PC-9 (cell line): ENCODE data around the gene CLIP1. TPM values are rescaled to one million over a fixed set of nuclear protein-coding genes. Genes with fewer than 3 reads are reported as not detected.

Experiments
- BruUV-seq: library from RNA; stranded (reverse); fragments of 400-500 nt; replicated peaks from 2 replicates; lab custom pipeline; 2021; lab: Mats Ljungman, UMichigan
- CTCF ChIA-PET: fragments of 300-600 bp; sonication (Branson Sonifier 250); formaldehyde crosslinking; loops from one replicate; lab custom pipeline; 2022; ENCODE audit warnings: antibody characterized with exemption; lab: Charles Lee
- POLR2A ChIA-PET: fragments of 300-600 bp; sonication (Branson Sonifier 250); formaldehyde crosslinking; loops from one replicate; lab custom pipeline; 2022; ENCODE audit warnings: antibody characterized with exemption; ENCODE audit not compliant: unreplicated experiment; lab: Charles Lee
- DNase-seq, 2 experiments: peaks; one replicate each; pipeline versions ENCODE4 v3.0.0 to v3.0.0-alpha.2; 2015 to 2022; ENCODE audit warnings: mixed read lengths in 1 of 2
- H2AFZ ChIP-seq: fragments of 200-600 bp; sonication (generic); 2 replicates; pipeline ENCODE4 v1.8.1; 2017; ENCODE audit warnings: antibody characterized with exemption
- H3F3A ChIP-seq: fragments of 200-600 bp; sonication (generic); 2 replicates; pipeline ENCODE4 v1.8.1; 2017; ENCODE audit warnings: antibody characterized with exemption, mild to moderate bottlenecking, low read depth; ENCODE audit not compliant: insufficient read depth
- H3K27ac ChIP-seq: fragments of 200-600 bp; sonication (generic); 2 replicates; pipeline ENCODE4 v1.6.1; 2016; ENCODE audit warnings: mixed run types
- H3K27me3 ChIP-seq: fragments of 200-600 bp; sonication (generic); 2 replicates; pipeline ENCODE4 v1.6.1; 2016; ENCODE audit warnings: low read depth, mixed run types; ENCODE audit not compliant: insufficient read depth
- H3K36me3 ChIP-seq: fragments of 200-600 bp; sonication (generic); 2 replicates; pipeline ENCODE4 v1.6.1; 2016; ENCODE audit warnings: low read depth, mixed run types
- H3K4me1 ChIP-seq: fragments of 200-600 bp; sonication (generic); replicated peaks from 2 replicates; pipeline ENCODE4 v1.6.1; 2016; ENCODE audit warnings: mixed run types; ENCODE audit not compliant: insufficient read depth
- H3K4me2 ChIP-seq: fragments of 200-600 bp; sonication (generic); 2 replicates; pipeline ENCODE4 v1.6.1; 2017; ENCODE audit warnings: mixed run types
- H3K4me3 ChIP-seq: fragments of 200-600 bp; sonication (generic); 2 replicates; pipeline ENCODE4 v1.6.1; 2016; ENCODE audit warnings: mixed run types
- H3K79me2 ChIP-seq: fragments of 200-600 bp; sonication (generic); 2 replicates; pipeline ENCODE4 v1.6.1; 2017; ENCODE audit warnings: low read depth, mixed run types
- H3K9me2 ChIP-seq: fragments of 200-600 bp; sonication (generic); 2 replicates; pipeline ENCODE4 v1.8.1; 2017; ENCODE audit warnings: mild to moderate bottlenecking; ENCODE audit not compliant: insufficient read depth
- H3K9me3 ChIP-seq: fragments of 200-600 bp; sonication (generic); 2 replicates; pipeline ENCODE4 v1.8.1; 2016; ENCODE audit warnings: low read depth; ENCODE audit not compliant: insufficient read depth
- H4K20me1 ChIP-seq: fragments of 200-600 bp; sonication (generic); 2 replicates; pipeline ENCODE4 v1.8.1; 2017; ENCODE audit not compliant: insufficient read depth
- CTCF ChIP-seq: fragments of 200-600 bp; sonication (generic); conservative IDR thresholded peaks from 2 replicates; pipeline ENCODE4 v1.6.1; 2017; ENCODE audit warnings: mixed run types, antibody characterized with exemption, mild to moderate bottlenecking, moderate library complexity
- EZH2 ChIP-seq: fragments of 200-600 bp; sonication (generic); IDR thresholded peaks from 2 replicates; pipeline ENCODE4 v1.8.0; 2017; ENCODE audit warnings: antibody characterized with exemption, low read depth
- intact Hi-C: fragments of 100-400 bp; cut with micrococcal nuclease; formaldehyde crosslinking; loops from one replicate; pipeline ENCODE4 v1.10.0; 2022; ENCODE audit not compliant: unreplicated experiment
- total RNA-seq: library from RNA; stranded (reverse); gene quantifications from 2 replicates; pipeline ENCODE4 v1.2.3, GENCODE V29; 2021

CLIP1 gene
- total RNA-seq, 1 experiment from 2014 or later = 86.9 TPM

DNA sequence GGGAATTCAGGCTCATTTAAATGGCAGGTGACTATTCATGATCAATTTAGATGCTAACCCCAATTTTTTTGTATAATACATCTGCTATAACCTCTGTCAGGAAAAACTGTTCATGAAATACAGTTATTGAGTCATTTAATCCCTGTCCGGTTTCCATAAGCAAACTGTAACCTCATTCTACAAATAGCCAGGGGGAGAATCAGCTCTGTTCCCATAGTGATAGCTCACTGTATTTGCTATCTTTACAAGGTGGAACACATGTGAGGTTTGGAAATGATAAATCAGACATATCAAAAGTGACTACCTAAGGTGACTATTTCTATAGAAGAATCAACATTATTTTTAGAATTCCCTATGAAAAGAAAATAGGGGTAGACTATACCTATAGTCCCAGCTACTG is 117.5 kb downstream of the CLIP1 start:
- no peaks in the 10 kb centered on the region for H3K27me3 ChIP-seq
- H3K9me3 ChIP-seq = no peaks in the 10 kb centered on the region
- H3K4me3 ChIP-seq = no peak overlapping the region
- no peak for TF ChIP-seq EZH2
- peak in 1 of 2 experiments; percentile 58 for DNase-seq
- H2AFZ ChIP-seq = no peak overlapping the region
- H3K79me2 ChIP-seq = no peaks in the 10 kb centered on the region
- intact Hi-C loops = no loop called here
- no peaks in the 10 kb centered on the region for H3K9me2 ChIP-seq
- ChIA-PET CTCF (no interaction called here), POLR2A (no interaction called here)
- BruUV-seq = no TSS peak
- peaks cover 4% of the 10 kb centered on the region; the same call in 1 of the 2 replicates for H3F3A ChIP-seq
- H3K27ac ChIP-seq = no peak overlapping the region
- H4K20me1 ChIP-seq = 0 out of 2 replicates have a peak, but pooled peaks cover 9% of the 10 kb centered on the region
- no peaks in the 10 kb centered on the region for H3K4me1 ChIP-seq
- H3K36me3 ChIP-seq = peaks cover 6% of the 10 kb centered on the region; the same call in 1 of the 2 replicates
- H3K4me2 ChIP-seq = no peak overlapping the region

- ChIA-PET CTCF (interaction anchor here (0.6 kb wide), 1 partner anchor 27 kb away, joined by 5 read pairs; no protein-coding TSS in a partner anchor), POLR2A (no interaction called here)
- Histone ChIP-seq H2AFZ (no peak overlapping the region), H3K79me2 (no peaks in the 10 kb centered on the region), H3K4me3 (no peak overlapping the region), H3K9me2 (no peaks in the 10 kb centered on the region), H3K4me1 (no peaks in the 10 kb centered on the region), H3K27ac (no peak overlapping the region), H3K9me3 (no peaks in the 10 kb centered on the region), H3F3A (peaks cover 4% of the 10 kb centered on the region; the same call in 1 of the 2 replicates), H3K27me3 (no peaks in the 10 kb centered on the region), H3K4me2 (no peak overlapping the region), H3K36me3 (no peaks in the 10 kb centered on the region), H4K20me1 (0 out of 2 replicates have a peak, but pooled peaks cover 9% of the 10 kb centered on the region)
- no peak for DNase-seq
- TF ChIP-seq EZH2 (no peak), CTCF (no peak)
- intact Hi-C loops = no loop called here
- no TSS peak for BruUV-seq
Observed at GRCh38 chr12:122303068-122303467, 119.4 kb downstream of the CLIP1 start.

DNA sequence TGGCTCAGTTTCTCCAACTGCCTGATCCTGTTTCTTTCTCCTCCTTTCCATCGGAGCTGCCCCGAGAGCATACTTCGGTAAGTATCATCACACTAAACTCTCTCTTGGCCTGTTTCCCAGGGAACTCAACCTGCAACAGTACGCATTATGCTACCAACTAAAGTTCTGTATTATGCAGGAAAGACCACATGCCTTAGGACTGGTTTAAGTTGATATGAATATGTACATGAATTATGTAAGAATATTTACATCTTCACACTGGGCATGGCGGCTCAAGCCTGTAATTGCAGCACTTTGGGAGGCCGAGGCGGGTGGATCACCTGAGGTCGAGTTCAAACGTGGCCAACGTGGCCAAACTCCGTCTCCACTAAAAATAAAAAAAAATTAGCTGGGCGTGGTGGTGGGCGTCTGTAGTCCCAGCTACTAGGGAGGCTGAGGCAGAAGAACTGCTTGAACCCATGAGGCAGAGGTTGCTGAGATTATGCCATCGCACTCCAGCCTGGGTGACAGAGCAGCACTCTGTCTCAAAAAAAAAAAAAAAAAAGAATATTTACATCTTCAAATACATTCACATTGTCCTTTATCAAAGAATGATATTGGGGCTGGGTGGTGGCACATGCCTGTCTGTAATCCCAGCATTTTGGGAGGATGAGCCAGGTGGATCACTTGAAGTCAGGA is 124.3 kb downstream of the CLIP1 start:
- no peak overlapping the region for H3K27ac ChIP-seq
- H2AFZ ChIP-seq = no peak overlapping the region
- TF ChIP-seq CTCF (no peak), EZH2 (no peak)
- no peaks in the 10 kb centered on the region for H3K4me1 ChIP-seq
- no peaks in the 10 kb centered on the region for H3K79me2 ChIP-seq
- H3K27me3 ChIP-seq = no peaks in the 10 kb centered on the region
- no peak overlapping the region for H3K4me2 ChIP-seq
- no peak for DNase-seq
- no peaks in the 10 kb centered on the region for H3K9me2 ChIP-seq
- no peaks in the 10 kb centered on the region for H3K9me3 ChIP-seq
- peaks cover 4% of the 10 kb centered on the region; the same call in 1 of the 2 replicates for H3F3A ChIP-seq
- no peaks in the 10 kb centered on the region for H4K20me1 ChIP-seq
- intact Hi-C loops = no loop called here
- ChIA-PET CTCF (no interaction called here), POLR2A (no interaction called here)
- no peak overlapping the region for H3K4me3 ChIP-seq
- BruUV-seq = no TSS peak
- no peaks in the 10 kb centered on the region; the same call in 1 of the 2 replicates for H3K36me3 ChIP-seq
